Stomach (tissue), 4 donors: ENCODE measurements around the gene CDK5.

Source experiments
- CTCF ChIP-seq, 7 experiments: fragments of 450-650 bp in 4 of 7; fragments of 200-600 bp in 3 of 7; sonication (generic) in 3 of 7; IDR thresholded peaks; one replicate each; pipeline ENCODE4 v1.5.1; 2016 to 2019; ENCODE audit warnings: antibody characterized with exemption in 7 of 7, control low read depth in 2 of 7, mild to moderate bottlenecking in 1 of 7
- EP300 ChIP-seq: sonication (generic); formaldehyde crosslinking; IDR thresholded peaks from one replicate; pipeline ENCODE4 v1.6.1; 2017; ENCODE audit warnings: antibody characterized with exemption
- POLR2A ChIP-seq, 4 donors: fragments of 450-650 bp; IDR thresholded peaks; one replicate each; pipeline ENCODE4 v1.6.1; 2016; ENCODE audit warnings: antibody characterized with exemption in 4 of 4, control low read depth in 2 of 4, mild to moderate bottlenecking in 1 of 4, moderate library complexity in 1 of 4

- TF ChIP-seq POLR2A (IDR thresholded peaks at IDR 0.05), result no peak
- TF ChIP-seq CTCF (IDR thresholded peaks at IDR 0.05), result no peak
- TF ChIP-seq EP300, result no peak
Observed at GRCh38 chr7:151088019-151088855, 30.5 kb upstream of the CDK5 start.
